Cardiac fibroblast (primary cell): ENCODE measurements around the gene SNX6.
"Not testable (repeated sequence)": the region's sequence is repeated elsewhere in the genome, so short reads cannot be mapped to it uniquely, and the experiment has no call there.

Experiments
- DNase-seq, 2 donors: peaks; one replicate each; pipeline versions ENCODE4 v3.0.0 to v3.0.0-alpha.2; 2010; ENCODE audit warnings: low read depth in 2 of 2
- H3K4me3 ChIP-seq, 2 donors: replicated peaks in 1 of 2; 1 replicate in 1 of 2; 2 replicates in 1 of 2; pipeline ENCODE4 v1.5.1; 2011; ENCODE audit warnings: low read depth in 2 of 2, low read length in 2 of 2, mild to moderate bottlenecking in 2 of 2, moderate library complexity in 1 of 2
- CTCF ChIP-seq: IDR thresholded peaks from one replicate; pipeline ENCODE4 v1.5.1; 2011; ENCODE audit warnings: low read depth, mild to moderate bottlenecking, low read length, inconsistent platforms

Gene SNX6

GRCh38 chr14:34569750-34570149, 60.2 kb downstream of the SNX6 start:
- H3K4me3 ChIP-seq, result no peak overlapping the region
- DNase-seq, result no peak
- TF ChIP-seq CTCF, result no peak

- no peak overlapping the region for H3K4me3 ChIP-seq
- DNase-seq, result no peak
- no peak for TF ChIP-seq CTCF
These were observed 61.1 kb downstream of the SNX6 start for GRCh38 chr14:34568803-34569202.

- no peak for DNase-seq
- TF ChIP-seq CTCF, result no peak
- H3K4me3 ChIP-seq, result no peak overlapping the region
These were observed 67.2 kb downstream of the SNX6 start for GRCh38 chr14:34562776-34563150.

GRCh38 chr14:34562037-34562775, 67.7 kb downstream of the SNX6 start:
- DNase-seq, H3K4me3 ChIP-seq: not testable (repeated sequence)

- not testable (repeated sequence) for H3K4me3 ChIP-seq, DNase-seq
These were observed 73.5 kb downstream of the SNX6 start for GRCh38 chr14:34556498-34556829.

GRCh38 chr14:34555583-34556497, 74.1 kb downstream of the SNX6 start:
- DNase-seq, result not testable (repeated sequence)

GRCh38 chr14:34554540-34555250, 75.3 kb downstream of the SNX6 start:
- DNase-seq, result no peak
- no peak overlapping the region for H3K4me3 ChIP-seq
- no peak for TF ChIP-seq CTCF

More at GRCh38 chr14:34555583-34556497, 74.1 kb downstream of the SNX6 start:
- H3K4me3 ChIP-seq, result not testable (repeated sequence)

- not testable (repeated sequence) for DNase-seq, H3K4me3 ChIP-seq
These were observed 80.5 kb downstream of the SNX6 start for GRCh38 chr14:34549276-34549966.
